HG03139 (cell line): ENCODE measurements around the gene SYCE1.
"Not testable (repeated sequence)": the region's sequence is repeated elsewhere in the genome, so short reads cannot be mapped to it uniquely, and the experiment has no call there.

Experiments
- ATAC-seq: cut with Tn5 transposase; IDR thresholded peaks from one replicate; pipeline ENCODE4 v1.9.1; 2021; ENCODE audit not compliant: unreplicated experiment

The SYCE1 gene, protein sequence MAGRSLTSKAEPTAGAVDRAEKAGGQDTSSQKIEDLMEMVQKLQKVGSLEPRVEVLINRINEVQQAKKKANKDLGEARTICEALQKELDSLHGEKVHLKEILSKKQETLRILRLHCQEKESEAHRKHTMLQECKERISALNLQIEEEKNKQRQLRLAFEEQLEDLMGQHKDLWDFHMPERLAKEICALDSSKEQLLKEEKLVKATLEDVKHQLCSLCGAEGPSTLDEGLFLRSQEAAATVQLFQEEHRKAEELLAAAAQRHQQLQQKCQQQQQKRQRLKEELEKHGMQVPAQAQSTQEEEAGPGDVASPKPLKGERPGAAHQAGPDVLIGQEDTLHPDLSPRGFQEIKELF

DNA sequence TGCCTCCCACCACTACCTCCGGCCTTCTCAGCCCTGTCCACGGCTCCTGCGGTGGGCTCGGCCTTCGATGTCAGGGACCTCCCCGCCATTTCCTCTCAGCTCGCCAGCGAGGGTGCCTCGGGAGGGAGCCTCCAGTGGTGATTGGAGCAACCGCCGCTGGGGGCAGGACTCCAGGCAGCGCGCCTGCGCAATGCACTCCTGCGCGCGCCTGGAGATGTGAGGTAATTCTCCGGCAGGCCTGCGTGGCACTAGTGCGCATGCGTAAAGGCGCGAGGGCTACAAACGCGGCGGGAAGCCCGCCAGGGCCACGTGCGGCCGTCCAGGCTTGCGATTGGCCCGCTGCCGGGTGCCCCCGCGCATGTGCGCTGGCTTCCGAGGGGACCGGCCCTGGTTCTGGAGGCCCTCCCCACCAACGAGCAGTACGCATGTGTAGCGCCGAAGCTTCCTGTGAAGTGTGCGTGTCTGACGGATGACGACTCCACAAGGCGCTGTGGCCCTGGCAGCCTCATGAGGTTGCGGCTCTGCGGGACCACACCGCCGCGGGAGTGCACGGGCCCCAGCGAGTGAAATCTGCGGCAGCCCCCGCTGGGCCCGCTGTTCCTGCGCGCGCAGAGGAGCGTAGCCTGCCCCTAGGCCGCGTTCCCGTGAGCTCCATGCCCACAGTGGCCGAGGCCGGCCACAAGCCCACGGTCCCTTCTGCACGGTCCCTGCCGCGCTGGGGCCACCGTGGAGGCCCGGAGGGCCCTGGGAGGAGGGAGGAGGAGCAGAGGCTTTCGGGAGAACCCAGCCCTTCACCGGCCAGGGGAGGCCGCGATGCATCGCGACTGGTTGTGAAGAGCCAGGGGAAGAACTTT lies at the start of gene SYCE1:
Gene SYCE1 (minus strand): TSS at position 143 of the 854 bp plus-strand sequence. CDS start 54 bp downstream, at position 89.
- no peak for ATAC-seq

- ATAC-seq = no peak
Observed at GRCh38 chr10:133614830-133615580, 49.6 kb upstream of the SYCE1 start.

- no peak for ATAC-seq
Observed at GRCh38 chr10:133613699-133614098, 48.3 kb upstream of the SYCE1 start.

GRCh38 chr10:133611079-133611478 lies 45.7 kb upstream of the SYCE1 start:
- ATAC-seq = no peak

GRCh38 chr10:133608855-133609254 lies 43.5 kb upstream of the SYCE1 start:
- no peak for ATAC-seq

GRCh38 chr10:133603434-133603833 lies 38.1 kb upstream of the SYCE1 start:
- ATAC-seq = not testable (repeated sequence)

DNA sequence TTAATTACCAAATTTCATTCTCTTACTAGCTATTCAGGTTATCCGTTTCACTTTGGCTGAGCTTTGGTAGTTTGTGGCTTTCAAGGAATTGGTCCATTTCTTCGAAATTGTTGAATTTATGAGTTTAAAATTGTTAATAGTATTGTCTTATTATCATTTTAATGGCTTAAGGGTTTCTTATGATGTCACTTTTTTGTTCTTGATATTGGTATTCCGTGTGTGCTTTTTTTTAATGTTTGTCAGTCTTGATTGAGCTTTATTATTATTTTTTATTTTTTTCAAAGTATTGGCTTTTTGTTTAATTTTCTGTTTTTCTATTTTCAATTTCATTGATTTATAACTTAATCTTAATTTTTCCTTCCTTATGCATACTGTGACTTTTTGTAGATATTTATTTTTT lies 35.3 kb upstream of the SYCE1 start:
- no peak for ATAC-seq

DNA sequence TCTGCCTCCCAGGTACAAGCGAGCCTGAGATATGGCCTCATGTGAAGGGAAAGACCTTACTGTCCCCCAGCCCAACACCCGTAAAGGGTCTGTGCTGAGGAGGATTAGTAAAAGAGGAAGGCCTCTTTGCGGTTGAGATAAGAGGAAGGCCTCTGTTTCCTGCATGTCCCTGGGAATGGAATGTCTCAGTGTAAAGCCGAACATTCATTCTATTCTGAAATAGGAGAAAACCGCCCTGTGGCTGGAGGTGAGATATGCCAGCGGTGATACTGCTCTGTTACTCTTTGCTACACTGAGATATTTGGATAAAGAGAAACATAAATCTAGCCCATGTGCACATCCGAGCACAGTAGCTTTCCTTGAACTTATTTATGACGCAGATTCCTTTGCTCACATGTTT lies 34.5 kb upstream of the SYCE1 start:
- ATAC-seq = not testable (repeated sequence)

DNA sequence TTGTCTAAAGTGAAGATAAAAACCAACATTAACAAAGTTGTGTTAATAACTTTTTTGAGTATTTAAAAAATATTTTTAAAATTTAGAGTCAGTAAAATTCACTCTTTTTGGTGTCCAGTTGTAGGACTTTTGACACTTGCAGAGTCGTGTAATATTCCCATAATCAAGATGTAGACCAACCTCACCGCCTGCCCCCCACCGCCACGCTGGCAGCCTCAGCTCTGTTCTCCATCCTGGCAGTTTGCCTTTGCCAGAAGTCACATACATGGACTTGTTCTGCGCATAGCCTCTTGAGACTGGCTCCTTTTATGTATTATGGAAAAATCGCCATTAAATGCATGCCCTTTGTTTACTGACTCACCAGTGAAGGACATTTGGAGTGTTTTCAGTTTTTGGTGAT lies 27.3 kb upstream of the SYCE1 start:
- no peak for ATAC-seq

- no peak for ATAC-seq
Observed at GRCh38 chr10:133590970-133591359, 25.6 kb upstream of the SYCE1 start.

GRCh38 chr10:133590226-133590969 lies 25.0 kb upstream of the SYCE1 start:
- ATAC-seq = no peak

GRCh38 chr10:133577037-133577436 lies 11.7 kb upstream of the SYCE1 start:
- not testable (repeated sequence) for ATAC-seq

DNA sequence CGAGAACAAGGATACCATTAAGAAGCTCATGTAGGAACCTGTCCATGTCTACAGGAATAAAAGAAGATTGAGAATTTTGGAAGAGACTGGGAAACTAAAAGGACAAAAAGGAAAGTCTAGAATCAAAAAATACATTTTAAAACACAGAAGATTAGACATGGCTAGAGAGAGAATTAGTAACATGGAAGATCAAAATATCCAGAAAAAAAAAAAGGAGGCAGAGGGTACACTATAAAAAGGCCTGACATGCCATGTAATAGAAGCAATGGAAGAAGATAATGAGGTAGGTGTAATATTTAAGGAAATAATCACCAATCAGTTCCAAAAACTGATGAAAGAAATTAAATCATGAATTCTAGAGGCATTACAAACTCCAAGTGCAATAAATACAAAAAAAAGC lies 8.1 kb upstream of the SYCE1 start:
- not testable (repeated sequence) for ATAC-seq

DNA sequence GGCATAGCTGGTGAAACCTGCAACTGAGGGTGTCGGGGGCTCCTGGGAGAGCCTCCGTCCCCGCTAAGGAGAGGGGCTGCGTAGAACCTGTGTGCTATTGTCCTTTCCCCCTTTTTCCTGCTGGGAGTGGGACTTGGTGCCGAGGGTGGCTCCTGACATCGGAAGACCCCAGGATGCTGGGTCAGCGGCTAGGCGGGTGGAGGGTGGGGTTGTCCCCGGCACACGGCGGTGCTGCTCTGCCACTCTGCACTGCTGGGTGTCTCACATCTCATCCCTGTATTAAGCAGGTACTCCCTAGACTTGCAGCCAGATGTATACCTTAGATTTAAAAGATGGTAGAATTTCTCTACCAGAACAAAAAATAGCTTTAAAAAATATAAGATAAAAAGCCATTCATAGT lies 6.7 kb upstream of the SYCE1 start:
- ATAC-seq = not testable (repeated sequence)

GRCh38 chr10:133569801-133570200 lies 4.4 kb upstream of the SYCE1 start:
- not testable (repeated sequence) for ATAC-seq

DNA sequence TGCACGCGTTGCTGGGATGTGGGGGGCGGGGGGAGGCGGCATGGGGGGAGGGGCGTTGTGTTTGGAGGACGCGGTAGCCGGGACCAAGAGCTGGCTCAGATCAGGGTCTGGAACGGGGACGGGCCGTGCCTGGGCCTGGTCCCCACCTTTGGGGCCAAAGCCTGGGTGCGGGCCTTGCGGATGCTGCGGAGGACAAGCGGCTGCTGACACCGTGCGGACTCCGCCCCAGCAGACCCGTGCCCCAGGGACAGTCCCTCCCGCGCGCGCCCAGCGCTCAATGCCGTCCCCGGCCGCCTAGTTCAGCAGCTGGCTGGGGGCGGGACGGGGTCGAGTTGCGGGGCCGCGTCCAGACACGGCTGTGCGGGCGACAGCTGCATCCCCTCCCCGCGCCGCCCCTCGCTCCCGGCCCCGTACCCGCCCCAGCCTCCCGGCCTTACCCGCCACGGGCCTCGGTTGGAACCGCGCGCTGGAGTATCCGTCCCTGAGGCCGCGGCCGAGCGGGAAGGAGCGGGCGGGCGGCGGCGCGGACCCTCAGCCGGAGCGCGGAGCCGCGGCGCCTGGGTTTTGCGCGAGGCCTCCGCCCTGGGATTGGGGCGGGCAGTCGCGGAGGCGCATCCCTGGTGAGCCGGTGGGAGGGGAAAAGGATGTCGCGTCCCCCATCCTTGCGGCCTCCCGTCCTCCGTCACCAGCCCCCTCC lies 3.6 kb upstream of the SYCE1 start:
- ATAC-seq = not testable (repeated sequence)

GRCh38 chr10:133568287-133568614 lies 2.9 kb upstream of the SYCE1 start:
- no peak for ATAC-seq

- ATAC-seq = no peak
Observed at GRCh38 chr10:133567609-133568286, 2.4 kb upstream of the SYCE1 start.

DNA sequence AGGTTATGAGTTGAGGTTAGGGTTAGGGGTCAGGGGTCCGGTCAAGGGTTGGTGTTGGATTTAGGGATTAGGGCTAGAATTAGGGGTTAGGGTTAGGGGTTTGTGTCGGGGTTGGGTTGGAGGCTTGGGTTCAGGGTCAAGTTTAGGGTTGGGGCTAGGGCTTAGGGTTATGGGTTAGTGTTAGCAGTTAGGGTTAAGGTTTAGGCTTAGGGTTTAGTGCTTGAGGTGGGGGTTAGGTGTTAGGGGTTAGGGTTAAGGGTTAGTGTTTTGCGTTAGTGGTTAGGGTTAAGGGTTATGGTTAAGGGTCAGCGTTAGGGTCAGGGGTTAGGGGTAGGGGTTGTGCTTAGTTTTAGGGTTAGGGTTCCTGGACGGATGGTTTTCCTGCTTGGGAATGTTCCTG lies 1.7 kb upstream of the SYCE1 start:
- ATAC-seq = no peak

- no peak for ATAC-seq
Observed at GRCh38 chr10:133564816-133565215, 567 bp downstream of the SYCE1 start.
